ENCODE data around the gene RNF183.

Gene RNF183

GRCh38 chr9:113290052-113290607 lies 13.0 kb downstream of the RNF183 start:
- Histone ChIP-seq H3K36me3 (ENCODE audit: control insufficient read depth, insufficient read depth, low read length) (peaks cover 38% of the 10 kb centered on the region), H3K4me1 (ENCODE audit: control insufficient read depth, insufficient read depth, low read length) (no peaks in the 10 kb centered on the region), H3K27ac (ENCODE audit: low read depth, low read length) (no peak overlapping the region), H3K9ac (ENCODE audit: low read length) (no peak overlapping the region), H3K27me3 (ENCODE audit: control insufficient read depth, insufficient read depth, low read length) (no peaks in the 10 kb centered on the region), H3K4me3 (ENCODE audit: low read length) (no peak overlapping the region)

DNA sequence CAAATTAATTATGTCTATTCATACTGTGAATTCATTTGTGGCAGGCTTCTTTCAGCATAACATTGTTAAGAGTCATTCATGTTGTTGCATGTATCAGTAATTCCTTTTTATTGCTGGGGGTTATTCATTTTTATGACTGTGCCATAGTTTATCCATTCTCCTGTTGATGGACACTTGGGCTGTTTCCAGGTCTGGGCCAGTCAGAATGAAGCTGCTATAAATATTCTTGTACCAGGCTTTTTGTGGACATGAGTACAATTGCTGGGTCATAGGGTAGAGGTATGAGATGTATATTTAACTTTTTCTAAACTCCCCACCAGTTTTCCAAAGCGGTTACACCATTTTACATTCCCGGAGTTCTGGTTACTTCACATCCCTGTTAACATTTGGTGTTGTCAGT lies 14.1 kb downstream of the RNF183 start:
- Histone ChIP-seq H3K4me1 (ENCODE audit: control insufficient read depth, insufficient read depth, low read length) (no peaks in the 10 kb centered on the region), H3K27me3 (ENCODE audit: control insufficient read depth, insufficient read depth, low read length) (no peaks in the 10 kb centered on the region), H3K36me3 (ENCODE audit: control insufficient read depth, insufficient read depth, low read length) (peaks cover 44% of the 10 kb centered on the region), H3K4me3 (ENCODE audit: low read length) (no peak overlapping the region), H3K27ac (ENCODE audit: low read depth, low read length) (no peak overlapping the region), H3K9ac (ENCODE audit: low read length) (no peak overlapping the region)

- H3K36me3 ChIP-seq (ENCODE audit: control insufficient read depth, insufficient read depth, low read length): peaks cover 27% of the 10 kb centered on the region
- H3K27me3 ChIP-seq (ENCODE audit: control insufficient read depth, insufficient read depth, low read length): no peaks in the 10 kb centered on the region
- no peak overlapping the region for H3K9ac ChIP-seq (ENCODE audit: low read length)
- H3K4me3 ChIP-seq (ENCODE audit: low read length): no peak overlapping the region
- no peak overlapping the region for H3K27ac ChIP-seq (ENCODE audit: low read depth, low read length)
- H3K4me1 ChIP-seq (ENCODE audit: control insufficient read depth, insufficient read depth, low read length): peaks cover 2% of the 10 kb centered on the region
Measured at GRCh38 chr9:113281356-113281755, 21.8 kb downstream of the RNF183 start.

- peaks cover 7% of the 10 kb centered on the region for H3K4me1 ChIP-seq (ENCODE audit: control insufficient read depth, insufficient read depth, low read length)
- no peak overlapping the region for H3K9ac ChIP-seq (ENCODE audit: low read length)
- H3K27me3 ChIP-seq (ENCODE audit: control insufficient read depth, insufficient read depth, low read length): no peaks in the 10 kb centered on the region
- peaks cover 15% of the 10 kb centered on the region for H3K36me3 ChIP-seq (ENCODE audit: control insufficient read depth, insufficient read depth, low read length)
- no peak overlapping the region for H3K27ac ChIP-seq (ENCODE audit: low read depth, low read length)
- no peak overlapping the region for H3K4me3 ChIP-seq (ENCODE audit: low read length)
Measured at GRCh38 chr9:113278840-113279239, 24.3 kb downstream of the RNF183 start.

- Histone ChIP-seq H3K27me3 (ENCODE audit: control insufficient read depth, insufficient read depth, low read length) (no peaks in the 10 kb centered on the region), H3K27ac (ENCODE audit: low read depth, low read length) (peak within 1 kb of the TSS; percentile 97), H3K36me3 (ENCODE audit: control insufficient read depth, insufficient read depth, low read length) (peaks cover 18% of the 10 kb centered on the region), H3K9ac (ENCODE audit: low read length) (peak within 1 kb of the TSS; percentile 99), H3K4me3 (ENCODE audit: low read length) (peak within 1 kb of the TSS; percentile 100), H3K4me1 (ENCODE audit: control insufficient read depth, insufficient read depth, low read length) (peaks cover 7% of the 10 kb centered on the region)
Measured at GRCh38 chr9:113275157-113276131, 27.7 kb downstream of the RNF183 start, which contains the start of the genes CDC26 and PRPF4. Gene CDC26 (minus strand): TSS chr9:113275572. CDS start chr9:113272507, 3,065 bp downstream. Gene PRPF4 (plus strand): TSS chr9:113275658. CDS start chr9:113275744, 86 bp downstream.

- H3K36me3 ChIP-seq (ENCODE audit: control insufficient read depth, insufficient read depth, low read length): peaks cover 18% of the 10 kb centered on the region
- peaks cover 7% of the 10 kb centered on the region for H3K4me1 ChIP-seq (ENCODE audit: control insufficient read depth, insufficient read depth, low read length)
- peak overlapping the region; percentile 100 for H3K4me3 ChIP-seq (ENCODE audit: low read length)
- H3K27me3 ChIP-seq (ENCODE audit: control insufficient read depth, insufficient read depth, low read length): no peaks in the 10 kb centered on the region
- peak overlapping the region; percentile 97 for H3K27ac ChIP-seq (ENCODE audit: low read depth, low read length)
- peak overlapping the region; percentile 49 for H3K9ac ChIP-seq (ENCODE audit: low read length)
Measured at GRCh38 chr9:113274474-113275156, 28.6 kb downstream of the RNF183 start.

- Histone ChIP-seq H3K4me3 (ENCODE audit: low read length) (no peak overlapping the region), H3K27ac (ENCODE audit: low read depth, low read length) (no peak overlapping the region), H3K27me3 (ENCODE audit: control insufficient read depth, insufficient read depth, low read length) (no peaks in the 10 kb centered on the region), H3K9ac (ENCODE audit: low read length) (no peak overlapping the region), H3K36me3 (ENCODE audit: control insufficient read depth, insufficient read depth, low read length) (peaks cover 18% of the 10 kb centered on the region), H3K4me1 (ENCODE audit: control insufficient read depth, insufficient read depth, low read length) (no peaks in the 10 kb centered on the region)
Measured at GRCh38 chr9:113269871-113270270, 33.3 kb downstream of the RNF183 start.

- no peak overlapping the region for H3K9ac ChIP-seq (ENCODE audit: low read length)
- H3K36me3 ChIP-seq (ENCODE audit: control insufficient read depth, insufficient read depth, low read length): peaks cover 18% of the 10 kb centered on the region
- no peak overlapping the region for H3K4me3 ChIP-seq (ENCODE audit: low read length)
- H3K27ac ChIP-seq (ENCODE audit: low read depth, low read length): no peak overlapping the region
- H3K4me1 ChIP-seq (ENCODE audit: control insufficient read depth, insufficient read depth, low read length): no peaks in the 10 kb centered on the region
- no peaks in the 10 kb centered on the region for H3K27me3 ChIP-seq (ENCODE audit: control insufficient read depth, insufficient read depth, low read length)
Measured at GRCh38 chr9:113269355-113269754, 33.8 kb downstream of the RNF183 start.

- peaks cover 18% of the 10 kb centered on the region for H3K36me3 ChIP-seq (ENCODE audit: control insufficient read depth, insufficient read depth, low read length)
Measured at GRCh38 chr9:113267911-113268566, 35.1 kb downstream of the RNF183 start.

DNA sequence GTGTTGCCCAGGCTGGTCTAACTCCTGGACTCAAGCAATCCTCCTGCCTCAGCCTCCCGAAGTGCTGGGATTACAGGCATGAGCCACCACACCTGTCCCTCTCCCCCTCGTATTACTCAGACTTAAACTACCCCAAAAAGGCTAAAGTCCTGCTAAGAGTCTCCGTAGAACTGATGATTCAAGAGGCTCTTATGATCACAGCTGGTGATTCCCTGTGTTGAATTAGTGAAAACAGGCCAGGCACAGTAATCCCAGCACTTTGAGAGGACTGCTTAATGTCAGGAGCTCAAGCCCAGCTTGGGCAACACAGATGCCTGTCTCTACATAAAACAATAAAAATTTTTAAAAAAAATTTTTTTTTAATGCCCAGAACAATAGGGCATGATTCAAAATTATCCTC lies 37.0 kb downstream of the RNF183 start:
- Histone ChIP-seq H3K27me3 (ENCODE audit: control insufficient read depth, insufficient read depth, low read length) (no peaks in the 10 kb centered on the region), H3K4me1 (ENCODE audit: control insufficient read depth, insufficient read depth, low read length) (no peaks in the 10 kb centered on the region), H3K9ac (ENCODE audit: low read length) (no peak overlapping the region), H3K36me3 (ENCODE audit: control insufficient read depth, insufficient read depth, low read length) (peaks cover 8% of the 10 kb centered on the region), H3K4me3 (ENCODE audit: low read length) (no peak overlapping the region), H3K27ac (ENCODE audit: low read depth, low read length) (no peak overlapping the region)

More at GRCh38 chr9:113267911-113268566, 35.1 kb downstream of the RNF183 start:
- Histone ChIP-seq H3K27ac (ENCODE audit: low read depth, low read length) (no peak overlapping the region), H3K4me3 (ENCODE audit: low read length) (no peak overlapping the region), H3K27me3 (ENCODE audit: control insufficient read depth, insufficient read depth, low read length) (no peaks in the 10 kb centered on the region), H3K4me1 (ENCODE audit: control insufficient read depth, insufficient read depth, low read length) (no peaks in the 10 kb centered on the region), H3K9ac (ENCODE audit: low read length) (no peak overlapping the region)

DNA sequence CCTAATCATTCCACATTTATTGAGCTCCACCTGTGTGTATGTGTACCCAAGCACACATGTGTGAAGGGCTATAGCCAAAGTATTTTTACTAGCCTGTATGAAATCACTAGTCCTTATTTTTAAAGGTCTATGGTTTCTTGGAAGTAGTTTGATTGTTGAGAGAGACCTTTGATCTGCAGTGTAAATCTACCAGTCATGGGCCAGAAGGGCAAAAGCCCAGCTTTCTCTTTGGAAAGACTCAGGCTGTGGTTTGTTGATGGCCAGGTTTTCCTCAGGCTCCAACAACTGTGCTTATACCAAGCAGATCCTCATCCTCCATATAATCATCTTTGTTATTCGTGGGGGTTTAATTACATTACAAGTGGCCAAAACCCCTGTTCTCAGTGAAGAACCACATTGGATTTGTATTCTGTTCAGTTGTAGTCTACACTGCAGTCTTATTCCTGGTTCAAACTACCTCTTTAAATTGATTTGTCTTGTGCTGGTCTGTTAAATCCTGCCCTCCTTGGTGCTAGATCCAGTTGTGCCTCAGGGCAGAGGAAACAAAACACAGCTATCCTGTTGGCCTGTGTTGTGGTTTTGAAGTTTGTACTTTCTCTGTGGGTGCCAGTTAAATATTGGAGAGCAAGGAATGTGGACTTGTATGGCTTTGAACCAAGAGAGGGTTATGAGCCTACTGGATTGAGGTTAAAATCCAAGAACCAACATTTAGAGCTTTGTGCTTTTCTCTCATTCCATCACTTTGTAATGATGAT lies 41.1 kb downstream of the RNF183 start:
- no peaks in the 10 kb centered on the region for H3K4me1 ChIP-seq (ENCODE audit: control insufficient read depth, insufficient read depth, low read length)
- H3K9ac ChIP-seq (ENCODE audit: low read length): no peak overlapping the region
- H3K36me3 ChIP-seq (ENCODE audit: control insufficient read depth, insufficient read depth, low read length): peaks cover 7% of the 10 kb centered on the region
- H3K27me3 ChIP-seq (ENCODE audit: control insufficient read depth, insufficient read depth, low read length): no peaks in the 10 kb centered on the region
- H3K27ac ChIP-seq (ENCODE audit: low read depth, low read length): no peak overlapping the region
- H3K4me3 ChIP-seq (ENCODE audit: low read length): no peak overlapping the region

Measured in rectal smooth muscle tissue (tissue), 1 donor.